H9 (cell line): Measurements from ENCODE around the gene TRMU. TPM values are rescaled to one million over a fixed set of nuclear protein-coding genes. Genes with fewer than 3 reads are reported as not detected.

ENCODE experiments used
- DNase-seq: peaks from one replicate; pipeline ENCODE4 v3.0.0-alpha.2; 2017
- H2AFZ ChIP-seq: one replicate; pipeline ENCODE4 v1.6.1; 2013; ENCODE audit warnings: mild to moderate bottlenecking, low read length, control low read depth, moderate library complexity
- H2AK5ac ChIP-seq: 2 replicates; pipeline ENCODE4 v1.6.1; 2013; ENCODE audit warnings: low read length, control low read depth, mixed read lengths; ENCODE audit not compliant: insufficient read length
- H2BK120ac ChIP-seq: one replicate; pipeline ENCODE4 v1.6.1; 2013; ENCODE audit warnings: low read depth, mild to moderate bottlenecking, low read length, control low read depth, inconsistent platforms; ENCODE audit not compliant: poor library complexity, severe bottlenecking
- H2BK12ac ChIP-seq: 2 replicates; pipeline ENCODE4 v1.6.1; 2013; ENCODE audit warnings: low read length, control low read depth, mixed read lengths, low read depth; ENCODE audit not compliant: insufficient read length
- H2BK15ac ChIP-seq: 2 replicates; pipeline ENCODE4 v1.6.1; 2013; ENCODE audit warnings: low read depth, low read length, control low read depth
- H2BK20ac ChIP-seq: one replicate; pipeline ENCODE4 v1.6.1; 2013; ENCODE audit warnings: low read depth, mild to moderate bottlenecking, low read length, control low read depth, inconsistent platforms; ENCODE audit not compliant: poor library complexity, severe bottlenecking
- H2BK5ac ChIP-seq: 2 replicates; pipeline ENCODE4 v1.6.1; 2013; ENCODE audit warnings: low read length, control low read depth, mixed read lengths; ENCODE audit not compliant: insufficient read length
- H3K14ac ChIP-seq: 2 replicates; pipeline ENCODE4 v1.6.1; 2013; ENCODE audit warnings: low read length, control low read depth; ENCODE audit not compliant: insufficient read depth
- H3K18ac ChIP-seq: 2 replicates; pipeline ENCODE4 v1.6.1; 2013; ENCODE audit warnings: low read depth, mild to moderate bottlenecking, mixed read lengths, low read length, control low read depth; ENCODE audit not compliant: insufficient read length
- H3K23ac ChIP-seq: 2 replicates; pipeline ENCODE4 v1.6.1; 2013; ENCODE audit warnings: low read length, control low read depth, mixed read lengths, low read depth; ENCODE audit not compliant: insufficient read length
- H3K23me2 ChIP-seq: 2 replicates; pipeline ENCODE4 v1.6.1; 2013; ENCODE audit warnings: low read depth, mild to moderate bottlenecking, mixed read lengths, low read length, control low read depth; ENCODE audit not compliant: insufficient read length, poor library complexity, severe bottlenecking
- H3K27ac ChIP-seq: 2 replicates; pipeline ENCODE4 v1.5.1; 2013; ENCODE audit warnings: low read length, control low read depth, mixed read lengths, low read depth; ENCODE audit not compliant: insufficient read length
- H3K27me3 ChIP-seq: 2 replicates; pipeline ENCODE4 v1.6.1; 2013; ENCODE audit warnings: low read length, control low read depth, inconsistent platforms; ENCODE audit not compliant: insufficient read depth
- H3K4ac ChIP-seq: 2 replicates; pipeline ENCODE4 v1.6.1; 2013; ENCODE audit warnings: low read depth, mild to moderate bottlenecking, control low read depth, inconsistent platforms, low read length, moderate library complexity
- H3K4me1 ChIP-seq: 2 replicates; pipeline ENCODE4 v1.6.1; 2013; ENCODE audit warnings: low read length, control low read depth, inconsistent platforms; ENCODE audit not compliant: insufficient read depth
- H3K4me2 ChIP-seq: 2 replicates; pipeline ENCODE4 v1.6.1; 2013; ENCODE audit warnings: low read length, control low read depth, mixed read lengths; ENCODE audit not compliant: insufficient read length, insufficient read depth
- H3K56ac ChIP-seq: 2 replicates; pipeline ENCODE4 v1.6.1; 2013; ENCODE audit warnings: low read depth, mild to moderate bottlenecking, mixed read lengths, low read length, control low read depth; ENCODE audit not compliant: insufficient read length
- H3K79me1 ChIP-seq: 2 replicates; pipeline ENCODE4 v1.6.1; 2013; ENCODE audit warnings: low read depth, mild to moderate bottlenecking, moderate library complexity, low read length, control low read depth, inconsistent platforms; ENCODE audit not compliant: insufficient read depth, poor library complexity, severe bottlenecking
- H3K79me2 ChIP-seq: 2 replicates; pipeline ENCODE4 v1.6.1; 2013; ENCODE audit warnings: low read length, control low read depth, inconsistent platforms; ENCODE audit not compliant: insufficient read depth
- H3K9ac ChIP-seq: 2 replicates; pipeline ENCODE4 v1.6.1; 2013; ENCODE audit warnings: low read length, control low read depth, mixed read lengths; ENCODE audit not compliant: insufficient read length; ENCODE audit errors: extremely low read depth
- H3K9me3 ChIP-seq: one replicate; pipeline ENCODE4 v1.6.1; 2013; ENCODE audit warnings: low read depth, low read length, inconsistent platforms; ENCODE audit not compliant: control insufficient read depth
- H3T11ph ChIP-seq: one replicate; pipeline ENCODE4 v1.6.1; 2013; ENCODE audit warnings: mild to moderate bottlenecking, low read length, control low read depth, inconsistent platforms
- H4K20me1 ChIP-seq: one replicate; pipeline ENCODE4 v1.6.1; 2013; ENCODE audit not compliant: control insufficient read depth, insufficient read length, insufficient read depth
- H4K5ac ChIP-seq: 2 replicates; pipeline ENCODE4 v1.6.1; 2013; ENCODE audit warnings: low read depth, mild to moderate bottlenecking, mixed read lengths, low read length, control low read depth; ENCODE audit not compliant: insufficient read length
- H4K8ac ChIP-seq: replicated peaks from 2 replicates; pipeline ENCODE4 v1.6.1; 2013; ENCODE audit warnings: low read length, control low read depth, mixed read lengths, low read depth; ENCODE audit not compliant: insufficient read length
- H4K91ac ChIP-seq: 2 replicates; pipeline ENCODE4 v1.6.1; 2013; ENCODE audit warnings: low read depth, mild to moderate bottlenecking, moderate library complexity, mixed read lengths, low read length, control low read depth; ENCODE audit not compliant: insufficient read length
- H3K27ac Mint-ChIP-seq, 3 experiments: 2 replicates in 2 of 3; 3 replicates in 1 of 3; pipeline ENCODE4 v1.8.0; 2020 to 2021; ENCODE audit warnings: mixed read lengths in 3 of 3, mild to moderate bottlenecking in 1 of 3, moderate library complexity in 1 of 3
- H3K27me3 Mint-ChIP-seq: 2 replicates; pipeline ENCODE4 v1.8.0; 2021; ENCODE audit warnings: low read depth, mild to moderate bottlenecking, moderate library complexity, mixed read lengths
- H3K36me3 Mint-ChIP-seq, 3 experiments: 2 replicates in 2 of 3; 3 replicates in 1 of 3; pipeline ENCODE4 v1.8.0; 2020 to 2021; ENCODE audit warnings: low read depth in 3 of 3, mixed read lengths in 3 of 3; ENCODE audit not compliant: insufficient read depth in 1 of 3
- H3K4me1 Mint-ChIP-seq, 2 experiments: 2 replicates each; pipeline ENCODE4 v1.8.0; 2020; ENCODE audit warnings: mixed read lengths in 2 of 2
- H3K4me3 Mint-ChIP-seq, 2 experiments: 2 replicates in 1 of 2; 3 replicates in 1 of 2; pipeline ENCODE4 v1.8.0; 2020 to 2021; ENCODE audit warnings: mild to moderate bottlenecking in 2 of 2, mixed read lengths in 2 of 2, moderate library complexity in 1 of 2
- H3K9me3 Mint-ChIP-seq, 2 experiments: 2 replicates in 1 of 2; 3 replicates in 1 of 2; pipeline ENCODE4 v1.8.0; 2020; ENCODE audit warnings: mild to moderate bottlenecking in 2 of 2, mixed read lengths in 2 of 2, moderate library complexity in 1 of 2
- WGBS: extraction: QIAGEN DNeasy Blood & Tissue Kit; methylation state at CpG from one replicate; pipeline ENCODE4 v1.1.7; 2013; ENCODE audit warnings: missing lambda C conversion rate, low lambda C conversion rate, mixed read lengths; ENCODE audit not compliant: insufficient read length; ENCODE audit errors: extremely low coverage; 5-methylcytosine and 5-hydroxymethylcytosine counted together
- total RNA-seq: library from RNA; stranded (reverse); gene quantifications from 2 replicates; pipeline ENCODE4 v1.2.1, GENCODE V29; 2021
- TF ChIP-seq, protein P1 (sequence below): fragments of 200-600 bp; sonication (generic); conservative IDR thresholded peaks from 3 replicates; pipeline ENCODE4 v1.8.0; 2021; ENCODE audit warnings: antibody characterized with exemption, mild to moderate bottlenecking

TRMU gene
- total RNA-seq, 1 experiment from 2014 or later, result 86.3 TPM

- DNase-seq, result no peak
- Histone ChIP-seq H3K4me1 (no peaks in the 10 kb centered on the region), H3K4me2 (no peak overlapping the region), H3K79me1 (no peaks in the 10 kb centered on the region), H4K8ac (no peak overlapping the region), H2BK15ac (no peak overlapping the region), H3K9ac (no peak overlapping the region), H3K27ac (no peak overlapping the region), H3K27me3 (no peaks in the 10 kb centered on the region), H2AFZ (no peak overlapping the region), H2BK12ac (no peak overlapping the region), H3K9me3 (no peaks in the 10 kb centered on the region), H4K91ac (no peak overlapping the region), H3K56ac (no peak overlapping the region), H3K23me2 (no peaks in the 10 kb centered on the region), H3K14ac (no peak overlapping the region), H3K23ac (no peak overlapping the region), H4K20me1 (peaks cover 5% of the 10 kb centered on the region), H2BK20ac (no peak overlapping the region), H2AK5ac (no peak overlapping the region), H4K5ac (no peak overlapping the region), H2BK5ac (no peak overlapping the region), H3K79me2 (0 out of 2 replicates have a peak, but pooled peaks cover 2% of the 10 kb centered on the region), H2BK120ac (no peak overlapping the region), H3K18ac (no peak overlapping the region), H3K4ac (no peak overlapping the region), H3T11ph (no peak overlapping the region)
- H3K4me1 Mint-ChIP-seq, result no peaks in the 10 kb centered on the region
- no peaks in the 10 kb centered on the region for H3K9me3 Mint-ChIP-seq
- no peaks in the 10 kb centered on the region for H3K27me3 Mint-ChIP-seq
- TF ChIP-seq, protein P1, sequence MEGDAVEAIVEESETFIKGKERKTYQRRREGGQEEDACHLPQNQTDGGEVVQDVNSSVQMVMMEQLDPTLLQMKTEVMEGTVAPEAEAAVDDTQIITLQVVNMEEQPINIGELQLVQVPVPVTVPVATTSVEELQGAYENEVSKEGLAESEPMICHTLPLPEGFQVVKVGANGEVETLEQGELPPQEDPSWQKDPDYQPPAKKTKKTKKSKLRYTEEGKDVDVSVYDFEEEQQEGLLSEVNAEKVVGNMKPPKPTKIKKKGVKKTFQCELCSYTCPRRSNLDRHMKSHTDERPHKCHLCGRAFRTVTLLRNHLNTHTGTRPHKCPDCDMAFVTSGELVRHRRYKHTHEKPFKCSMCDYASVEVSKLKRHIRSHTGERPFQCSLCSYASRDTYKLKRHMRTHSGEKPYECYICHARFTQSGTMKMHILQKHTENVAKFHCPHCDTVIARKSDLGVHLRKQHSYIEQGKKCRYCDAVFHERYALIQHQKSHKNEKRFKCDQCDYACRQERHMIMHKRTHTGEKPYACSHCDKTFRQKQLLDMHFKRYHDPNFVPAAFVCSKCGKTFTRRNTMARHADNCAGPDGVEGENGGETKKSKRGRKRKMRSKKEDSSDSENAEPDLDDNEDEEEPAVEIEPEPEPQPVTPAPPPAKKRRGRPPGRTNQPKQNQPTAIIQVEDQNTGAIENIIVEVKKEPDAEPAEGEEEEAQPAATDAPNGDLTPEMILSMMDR, result no peak
- no peak overlapping the region for H3K27ac Mint-ChIP-seq
- H3K36me3 Mint-ChIP-seq, result peaks cover 26 to 85% (median 68%) of the 10 kb centered on the region in 3 experiments; a peak in 6 of 7 replicates
- no peak overlapping the region for H3K4me3 Mint-ChIP-seq
- no CpG with 5 or more reads among the region's 23 CpGs for whole genome bisulfite sequencing
Observed at GRCh38 chr22:46351767-46352166, 16.3 kb downstream of the TRMU start.
